HG03159 (cell line): Measurements from ENCODE around the gene EFL1.
A peak's percentile ranks its signal among the peaks of the same experiment; 100 is the strongest.

Experiments
- ATAC-seq: cut with Tn5 transposase; IDR thresholded peaks from one replicate; pipeline ENCODE4 v1.9.1; 2021; ENCODE audit warnings: mild to moderate bottlenecking, moderate library complexity; ENCODE audit not compliant: unreplicated experiment

EFL1 gene

DNA sequence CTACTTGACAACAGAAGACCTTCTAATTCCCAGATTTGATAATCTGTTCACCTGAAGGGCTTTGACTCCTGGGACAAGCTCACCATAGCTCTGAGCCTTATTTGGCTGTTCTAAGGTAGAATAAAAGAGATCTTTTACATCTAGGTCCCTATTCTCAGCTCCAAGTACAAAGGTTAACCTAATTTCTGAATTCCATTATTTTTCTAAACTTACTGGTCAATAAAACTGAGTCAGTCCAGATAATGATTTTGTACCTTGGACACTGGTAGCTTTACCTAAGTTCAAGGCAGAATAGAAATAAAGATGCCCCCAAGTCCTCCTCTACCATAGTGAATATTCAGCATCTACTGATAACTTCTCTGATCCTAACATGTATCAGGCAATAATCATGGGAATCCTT, 135.0 kb downstream of the EFL1 start:
- no peak for ATAC-seq

DNA sequence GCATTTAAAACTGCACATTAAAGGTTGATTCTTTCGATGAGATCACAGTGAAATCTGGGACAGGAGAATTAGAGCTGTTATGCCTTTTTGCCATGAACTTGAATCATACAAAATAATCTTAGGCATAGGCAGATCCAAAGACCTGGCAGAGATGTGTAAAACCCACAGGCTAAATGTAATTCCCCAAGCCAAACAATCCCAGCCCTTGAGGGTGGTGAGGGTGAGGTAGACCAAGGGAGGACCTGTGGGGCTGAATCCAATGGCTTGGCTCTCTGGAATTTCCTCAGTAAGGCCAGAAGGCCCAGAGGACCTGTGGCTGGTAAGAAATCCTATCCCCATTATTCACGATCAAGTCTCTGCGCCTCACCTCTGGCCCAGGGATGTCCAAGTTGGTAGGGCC, 136.2 kb downstream of the EFL1 start:
- ATAC-seq = no peak

DNA sequence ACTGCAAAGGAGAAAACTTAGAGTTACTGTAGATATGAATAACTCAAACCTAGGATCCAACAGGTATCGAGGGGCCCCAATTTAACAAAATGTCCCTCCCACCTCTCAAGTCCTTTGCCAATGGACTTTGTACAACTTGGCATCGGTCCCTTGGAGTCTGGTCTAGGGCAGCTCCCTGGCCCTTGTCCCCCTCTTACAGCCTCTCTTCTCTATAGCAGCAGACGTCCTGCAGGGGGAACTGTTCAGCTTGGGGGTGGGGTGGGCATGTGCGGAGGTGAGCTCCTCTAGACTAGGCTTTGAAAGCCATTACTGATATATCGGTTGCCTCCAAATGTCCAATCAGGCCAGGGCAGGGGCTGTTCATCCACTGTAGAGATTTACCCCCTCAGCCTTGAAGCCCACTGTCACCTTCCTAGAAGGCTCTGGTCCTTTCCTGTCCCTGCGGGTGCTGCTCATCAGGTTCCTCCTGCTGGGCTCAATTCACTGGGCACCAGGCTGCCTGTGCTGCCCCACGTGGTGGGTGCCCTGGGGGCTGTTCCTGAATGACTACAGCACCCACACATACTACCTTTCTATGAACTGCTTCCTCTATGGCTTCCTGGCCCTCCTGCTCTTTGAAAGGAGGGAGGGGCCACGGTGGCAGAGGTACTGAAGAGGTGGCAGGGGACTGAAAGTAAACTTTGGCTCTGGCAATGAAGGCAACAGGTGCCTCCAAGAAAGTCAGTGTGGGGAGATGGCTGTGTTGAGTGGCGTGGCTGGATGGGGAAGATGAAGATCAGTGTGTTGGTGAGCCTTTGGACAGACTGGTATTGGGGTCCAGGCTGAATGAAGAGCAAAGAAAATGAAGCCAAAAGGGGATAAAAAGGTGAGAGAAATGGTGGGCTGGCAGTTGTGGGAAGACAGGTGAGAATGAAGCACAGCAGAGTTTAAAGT, 137.9 kb downstream of the EFL1 start:
- ATAC-seq = no peak

- no peak for ATAC-seq
Observed at GRCh38 chr15:82122746-82123400, 139.7 kb downstream of the EFL1 start.

GRCh38 chr15:82118040-82118439, 144.5 kb downstream of the EFL1 start:
- no peak for ATAC-seq

- ATAC-seq = no peak
Observed at GRCh38 chr15:82117296-82117695, 145.2 kb downstream of the EFL1 start.

DNA sequence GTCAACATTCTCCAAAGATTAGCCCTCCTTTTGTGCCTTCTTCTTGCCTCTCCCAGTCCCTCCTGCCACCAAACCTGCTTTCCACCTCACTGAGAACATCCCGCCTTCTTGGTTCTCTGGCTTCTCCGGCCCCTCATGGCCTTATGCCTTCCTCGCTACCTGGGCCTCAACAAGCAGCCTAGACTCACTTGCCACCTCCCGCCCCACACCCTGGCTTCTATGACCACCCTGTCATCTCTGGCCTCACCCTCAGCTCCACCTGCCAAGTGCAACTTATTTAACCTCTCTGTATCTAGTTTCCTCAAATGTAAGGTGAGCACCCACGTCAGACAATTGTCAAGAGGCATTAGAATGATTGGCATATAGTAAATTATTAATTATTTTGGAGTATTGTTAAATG, 147.9 kb downstream of the EFL1 start:
- no peak for ATAC-seq

GRCh38 chr15:82113106-82113715, 149.3 kb downstream of the EFL1 start:
- no peak for ATAC-seq

GRCh38 chr15:82111918-82112317, 150.6 kb downstream of the EFL1 start:
- no peak for ATAC-seq

GRCh38 chr15:82110144-82110543, 152.4 kb downstream of the EFL1 start:
- ATAC-seq = no peak

GRCh38 chr15:82108489-82109078, 153.9 kb downstream of the EFL1 start:
- ATAC-seq = peak; percentile 93

GRCh38 chr15:82106679-82107078, 155.9 kb downstream of the EFL1 start:
- ATAC-seq = no peak

DNA sequence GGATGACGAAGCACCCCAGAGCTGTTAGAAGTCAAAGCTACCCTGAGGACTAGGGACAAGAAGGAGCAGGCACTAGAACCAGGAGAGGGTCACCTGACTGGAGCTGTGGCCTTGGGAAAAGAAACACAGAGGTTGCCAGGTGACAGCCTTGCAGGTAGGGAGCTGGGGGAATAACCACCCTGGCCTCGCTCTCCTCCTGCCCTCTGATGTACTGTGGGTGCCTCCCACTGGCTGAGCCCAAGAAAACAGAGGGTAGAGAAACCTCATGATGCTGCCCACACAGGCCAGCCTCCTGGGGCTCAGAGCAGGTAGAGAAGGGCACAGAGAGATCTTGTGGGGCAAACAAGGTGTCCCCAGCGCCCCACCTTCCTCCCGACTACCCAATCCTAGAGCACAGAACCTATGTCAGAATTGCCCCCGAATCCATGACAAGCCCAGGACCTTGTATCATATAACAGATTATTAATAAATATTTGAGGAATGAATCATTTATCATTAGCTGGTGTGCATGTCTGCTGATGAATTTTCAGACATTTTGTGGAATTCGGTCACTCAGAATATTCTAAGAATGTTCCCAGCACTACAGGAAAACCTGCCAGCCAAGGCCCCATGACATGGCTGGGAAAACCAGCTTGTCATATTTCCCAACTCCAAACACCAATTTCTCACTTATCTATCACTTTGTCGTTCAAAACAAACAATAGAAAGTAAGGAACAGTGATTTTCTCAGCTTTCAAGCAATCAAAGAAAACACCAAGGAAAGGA, 156.9 kb downstream of the EFL1 start:
- no peak for ATAC-seq

- no peak for ATAC-seq
Observed at GRCh38 chr15:82103468-82103867, 159.1 kb downstream of the EFL1 start.

DNA sequence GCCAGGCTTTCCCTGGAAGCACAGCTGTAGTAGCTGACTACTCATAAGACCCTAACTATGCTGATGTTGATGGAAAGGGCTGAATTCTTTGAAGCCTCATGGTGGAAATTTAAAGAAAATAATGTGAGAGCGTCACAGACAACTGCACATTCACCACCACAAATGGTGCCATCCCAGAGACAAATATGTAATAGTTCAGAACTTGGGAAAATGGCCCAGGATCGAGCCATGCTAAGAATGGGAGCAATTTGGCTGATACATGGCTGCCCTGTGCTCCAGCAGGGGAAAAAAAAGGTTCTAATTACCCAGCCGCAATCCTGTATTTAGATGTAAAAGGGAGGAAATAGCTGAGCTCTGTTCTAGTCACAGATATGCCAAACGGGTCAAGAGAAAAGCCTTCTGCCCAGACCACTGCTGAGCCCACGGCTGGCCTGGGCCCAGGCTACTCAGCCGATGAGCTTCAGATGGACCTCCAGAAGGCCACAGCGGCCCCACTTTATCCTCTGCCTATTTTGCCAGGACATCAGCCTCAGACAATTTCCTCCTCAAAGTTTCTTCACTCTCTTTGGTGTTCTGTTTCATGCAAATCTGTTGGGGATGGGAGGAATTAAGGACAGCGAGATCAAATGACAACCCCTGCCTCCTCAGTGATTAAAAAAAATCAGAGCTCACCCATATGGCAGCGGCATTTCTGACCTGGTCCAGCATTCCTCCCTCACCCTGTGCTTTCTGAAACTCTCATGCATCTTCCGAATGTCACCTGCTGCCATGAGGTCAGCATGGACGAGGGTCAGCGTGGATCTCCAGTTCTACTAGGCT, 162.2 kb downstream of the EFL1 start:
- no peak for ATAC-seq

GRCh38 chr15:82098674-82099073, 163.9 kb downstream of the EFL1 start:
- ATAC-seq = no peak

DNA sequence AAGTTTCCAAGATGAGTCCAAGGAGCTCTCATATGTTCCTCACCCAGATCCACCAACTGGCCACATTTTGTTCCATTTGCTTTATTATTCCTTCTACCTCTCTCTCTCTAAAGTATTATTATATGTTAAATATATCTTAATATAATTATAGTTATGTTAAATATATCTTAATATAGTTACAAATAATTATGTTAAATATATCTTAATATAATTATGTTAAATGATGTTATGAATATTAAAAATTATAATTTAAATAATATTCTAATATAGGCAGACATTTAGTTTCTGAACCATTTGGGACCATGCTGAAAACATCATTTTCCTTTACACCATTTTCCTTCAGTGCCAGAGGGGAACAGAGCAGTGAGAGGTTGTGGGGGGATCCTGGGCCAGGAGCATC, 166.7 kb downstream of the EFL1 start:
- no peak for ATAC-seq

- ATAC-seq = no peak
Observed at GRCh38 chr15:82093774-82094211, 168.7 kb downstream of the EFL1 start.

DNA sequence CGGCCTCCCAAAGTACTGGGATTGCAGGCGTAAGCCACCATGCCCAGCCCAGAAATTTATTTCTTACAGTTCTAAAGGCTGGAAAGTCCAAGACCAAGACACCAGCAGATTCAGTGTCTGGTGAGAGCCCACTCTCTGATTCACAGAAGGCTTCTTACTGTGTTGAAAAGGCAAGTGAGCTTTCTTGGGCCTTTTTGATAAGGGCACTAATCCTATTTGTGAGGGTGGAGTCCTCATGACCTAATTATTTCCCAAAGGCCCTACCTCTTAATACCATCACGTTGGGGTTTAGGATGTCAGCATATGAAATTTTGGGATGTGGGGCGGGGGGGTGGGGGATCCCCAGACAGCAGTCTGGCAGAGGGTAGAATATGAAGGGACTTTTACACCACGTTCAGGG, 169.2 kb downstream of the EFL1 start:
- ATAC-seq = no peak

DNA sequence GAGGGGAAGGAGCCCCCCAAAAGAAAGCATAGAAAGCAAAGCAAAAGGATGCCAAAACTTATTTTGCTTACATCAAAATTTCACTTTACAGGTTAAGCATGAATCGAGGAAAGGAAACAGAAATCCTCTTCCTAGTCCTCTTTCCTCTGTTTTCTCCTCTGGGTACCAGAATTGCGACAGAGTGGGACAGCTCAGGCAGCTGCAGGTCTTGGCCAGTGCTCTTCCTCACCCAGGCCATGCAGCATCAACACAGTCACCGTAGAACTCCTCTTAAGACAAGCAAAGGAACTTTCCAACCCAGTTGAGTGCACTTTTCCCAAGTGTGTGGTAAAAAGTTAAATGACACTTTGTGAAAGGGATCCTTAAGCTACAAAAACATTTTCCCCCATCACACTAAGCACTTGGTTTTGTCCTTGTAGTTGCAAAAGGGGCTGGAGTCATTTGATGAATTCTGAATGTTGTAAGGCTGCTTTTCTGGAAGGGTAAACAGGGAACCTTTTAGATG, 170.8 kb downstream of the EFL1 start:
- ATAC-seq = no peak
